Measurements from ENCODE around the gene SFTA2. TPM values are rescaled to one million over a fixed set of nuclear protein-coding genes. Genes with fewer than 3 reads are reported as not detected.
"Not testable (repeated sequence)": the region's sequence is repeated elsewhere in the genome, so short reads cannot be mapped to it uniquely, and the experiment has no call there.

Gene SFTA2
- total and polyA plus RNA-seq, 12 donors: not detected

- DNase-seq (no peak), ATAC-seq (no peak)
- no peak overlapping the region for H3K4me3 ChIP-seq
- H3K27me3 ChIP-seq: peaks cover 0 to 7% (median 0%) of the 10 kb centered on the region in 7 donors
- 91 to 93% methylated on average over 4 of the region's 4 CpGs for WGBS, 2 donors
- intact Hi-C loops (cut with DNase I): no loop called here
- H3K4me1 ChIP-seq: peaks cover 0 to 4% (median 0%) of the 10 kb centered on the region in 9 donors
- H3K36me3 ChIP-seq: no peaks in the 10 kb centered on the region
- no peak overlapping the region for H3K27ac ChIP-seq
- no peak for TF ChIP-seq CTCF (IDR thresholded peaks at IDR 0.05)
- H3K9me3 ChIP-seq: no peaks in the 10 kb centered on the region
Observed at GRCh38 chr6:30972816-30973215, 40.8 kb upstream of the SFTA2 start.

- Histone ChIP-seq H3K4me1 (peaks cover 0 to 4% (median 0%) of the 10 kb centered on the region in 9 donors), H3K9me3 (no peaks in the 10 kb centered on the region), H3K36me3 (no peaks in the 10 kb centered on the region), H3K27me3 (peaks cover 0 to 6% (median 0%) of the 10 kb centered on the region in 7 donors), H3K4me3 (no peak overlapping the region), H3K27ac (no peak overlapping the region)
- DNase-seq: no peak
- 87 to 92% methylated on average over 5 of the region's 5 CpGs for WGBS, 2 donors
- no peak for TF ChIP-seq CTCF (IDR thresholded peaks at IDR 0.05)
- no peak for ATAC-seq
- intact Hi-C loops (cut with DNase I): no loop called here
Observed at GRCh38 chr6:30970946-30971345, 39.0 kb upstream of the SFTA2 start.

- H3K4me1 ChIP-seq; H3K4me3 ChIP-seq; H3K27ac ChIP-seq; intact Hi-C loops (cut with DNase I); H3K9me3 ChIP-seq; H3K36me3 ChIP-seq; ATAC-seq; H3K27me3 ChIP-seq: not testable (repeated sequence)
- WGBS, 2 donors: 93 to 94% methylated on average over 6 of the region's 6 CpGs
- DNase-seq: peak in 1 of 2 donors; percentile 12
Observed at GRCh38 chr6:30969171-30969570, 37.2 kb upstream of the SFTA2 start.

- no peak overlapping the region for H3K4me3 ChIP-seq
- no peak overlapping the region for H3K27ac ChIP-seq
- H3K4me1 ChIP-seq: peaks cover 0 to 4% (median 0%) of the 10 kb centered on the region in 9 donors
- ATAC-seq (no peak), DNase-seq (no peak)
- intact Hi-C loops (cut with DNase I): no loop called here
- 61 to 74% methylated on average over 3 of the region's 3 CpGs for WGBS, 2 donors
- no peak for TF ChIP-seq CTCF (IDR thresholded peaks at IDR 0.05)
- no peaks in the 10 kb centered on the region for H3K9me3 ChIP-seq
- H3K36me3 ChIP-seq: no peaks in the 10 kb centered on the region
- peaks cover 0 to 11% (median 0%) of the 10 kb centered on the region in 7 donors for H3K27me3 ChIP-seq
Observed at GRCh38 chr6:30966154-30966553, 34.2 kb upstream of the SFTA2 start.

GRCh38 chr6:30965140-30965601 is 33.2 kb upstream of the SFTA2 start:
- WGBS, 2 donors: 74 to 85% methylated on average over 5 of the region's 5 CpGs
- no peaks in the 10 kb centered on the region for H3K36me3 ChIP-seq
- peaks cover 0 to 14% (median 0%) of the 10 kb centered on the region in 7 donors for H3K27me3 ChIP-seq
- ATAC-seq (no peak), DNase-seq (no peak)
- no peak overlapping the region for H3K4me3 ChIP-seq
- no peaks in the 10 kb centered on the region for H3K9me3 ChIP-seq
- TF ChIP-seq CTCF (IDR thresholded peaks at IDR 0.05): no peak
- peaks cover 0 to 4% (median 0%) of the 10 kb centered on the region in 9 donors for H3K4me1 ChIP-seq
- no peak overlapping the region for H3K27ac ChIP-seq
- intact Hi-C loops (cut with DNase I): no loop called here

Data from heart right ventricle (tissue), 16 donors.